ENCODE measurements around the gene PHKB.

Gene PHKB

GRCh38 chr16:47458331-47458730 lies 2.8 kb upstream of the PHKB start:
- Mint-ChIP-seq H3K27me3 (ENCODE audit: low read depth) (no peaks in the 10 kb centered on the region), H3K4me3 (peak overlapping the region in 1 of 3 experiments; percentile 21), H3K27ac (no peak overlapping the region), H3K36me3 (ENCODE audit: low read depth) (peaks cover 27% of the 10 kb centered on the region), H3K9me3 (no peaks in the 10 kb centered on the region), H3K4me1 (peaks cover 25% of the 10 kb centered on the region)
- TF ChIP-seq CTCF (IDR thresholded peaks at IDR 0.05; ENCODE audit: unreplicated experiment in 3 of 3), result no peak

GRCh38 chr16:47459603-47460002 lies 1.5 kb upstream of the PHKB start:
- Mint-ChIP-seq H3K9me3 (no peaks in the 10 kb centered on the region), H3K4me3 (peak overlapping the region; percentile 96 to 98 (median 97)), H3K27ac (peak overlapping the region; percentile 97 to 100 (median 99)), H3K4me1 (peaks cover 30% of the 10 kb centered on the region), H3K27me3 (ENCODE audit: low read depth) (no peaks in the 10 kb centered on the region), H3K36me3 (ENCODE audit: low read depth) (peaks cover 17% of the 10 kb centered on the region)
- TF ChIP-seq CTCF (IDR thresholded peaks at IDR 0.05; ENCODE audit: unreplicated experiment in 3 of 3), result no peak

GRCh38 chr16:47460359-47460710 lies 796 bp upstream of the PHKB start:
- Mint-ChIP-seq H3K27me3 (ENCODE audit: low read depth) (no peaks in the 10 kb centered on the region), H3K4me1 (peaks cover 30% of the 10 kb centered on the region), H3K27ac (peak overlapping the region; percentile 97 to 100 (median 99)), H3K9me3 (no peaks in the 10 kb centered on the region), H3K36me3 (ENCODE audit: low read depth) (peaks cover 12% of the 10 kb centered on the region), H3K4me3 (peak overlapping the region; percentile 96 to 98 (median 97))
- TF ChIP-seq CTCF (IDR thresholded peaks at IDR 0.05; ENCODE audit: unreplicated experiment in 3 of 3), result no peak

GRCh38 chr16:47461598-47462266 lies 601 bp downstream of the PHKB start:
- H3K9me3 Mint-ChIP-seq, result no peaks in the 10 kb centered on the region
- peaks cover 30% of the 10 kb centered on the region for H3K4me1 Mint-ChIP-seq

GRCh38 chr16:47463771-47464624 lies 2.9 kb downstream of the PHKB start:
- H3K27ac Mint-ChIP-seq, result peak overlapping the region in 1 of 3 experiments; percentile 37
- no peaks in the 10 kb centered on the region for H3K27me3 Mint-ChIP-seq (ENCODE audit: low read depth)
- no peaks in the 10 kb centered on the region for H3K9me3 Mint-ChIP-seq
- no peaks in the 10 kb centered on the region for H3K36me3 Mint-ChIP-seq (ENCODE audit: low read depth)
- H3K4me3 Mint-ChIP-seq, result peak overlapping the region; percentile 28 to 48 (median 44)
- no peak for TF ChIP-seq CTCF (IDR thresholded peaks at IDR 0.05; ENCODE audit: unreplicated experiment in 3 of 3)
- H3K4me1 Mint-ChIP-seq, result peaks cover 34% of the 10 kb centered on the region

More at GRCh38 chr16:47461598-47462266, 601 bp downstream of the PHKB start:
- Mint-ChIP-seq H3K4me3 (peak overlapping the region; percentile 96 to 98 (median 97)), H3K27ac (peak overlapping the region; percentile 97 to 100 (median 99)), H3K27me3 (ENCODE audit: low read depth) (no peaks in the 10 kb centered on the region), H3K36me3 (ENCODE audit: low read depth) (peaks cover 10% of the 10 kb centered on the region)
- TF ChIP-seq CTCF (IDR thresholded peaks at IDR 0.05; ENCODE audit: unreplicated experiment in 3 of 3), result no peak
